ENCODE data around the gene AGAP1. TPM values are rescaled to one million over a fixed set of nuclear protein-coding genes. Genes with fewer than 3 reads are reported as not detected.
A peak's percentile ranks its signal among the peaks of the same experiment; 100 is the strongest.
"Not testable (repeated sequence)": the region's sequence is repeated elsewhere in the genome, so short reads cannot be mapped to it uniquely, and the experiment has no call there.

AGAP1 gene
- total RNA-seq, 1 donor from 2014 or later: 54.7 TPM

GRCh38 chr2:235756491-235756890 lies 262.6 kb downstream of the AGAP1 start:
- Mint-ChIP-seq H3K36me3 (ENCODE audit: low read depth) (no peaks in the 10 kb centered on the region), H3K4me3 (no peak overlapping the region), H3K9me3 (no peaks in the 10 kb centered on the region), H3K27me3 (ENCODE audit: low read depth) (no peaks in the 10 kb centered on the region), H3K27ac (ENCODE audit: unreplicated experiment) (peak overlapping the region; percentile 93), H3K4me1 (peaks cover 26% of the 10 kb centered on the region)
- DNase-seq (ENCODE audit: low read depth, low spot score): no peak
- no peak for TF ChIP-seq CTCF (conservative IDR thresholded peaks at IDR 0.05)

GRCh38 chr2:235757212-235757611 lies 263.4 kb downstream of the AGAP1 start:
- Mint-ChIP-seq H3K36me3 (ENCODE audit: low read depth) (peaks cover 2% of the 10 kb centered on the region), H3K4me1 (peaks cover 26% of the 10 kb centered on the region), H3K4me3 (no peak overlapping the region), H3K9me3 (no peaks in the 10 kb centered on the region), H3K27ac (ENCODE audit: unreplicated experiment) (no peak overlapping the region), H3K27me3 (ENCODE audit: low read depth) (no peaks in the 10 kb centered on the region)
- TF ChIP-seq CTCF (conservative IDR thresholded peaks at IDR 0.05): no peak
- DNase-seq (ENCODE audit: low read depth, low spot score): no peak

GRCh38 chr2:235757640-235758039 lies 263.8 kb downstream of the AGAP1 start:
- no peaks in the 10 kb centered on the region for H3K9me3 Mint-ChIP-seq
- no peak for DNase-seq (ENCODE audit: low read depth, low spot score)
- H3K4me3 Mint-ChIP-seq: no peak overlapping the region
- no peak overlapping the region for H3K27ac Mint-ChIP-seq (ENCODE audit: unreplicated experiment)
- H3K27me3 Mint-ChIP-seq (ENCODE audit: low read depth): no peaks in the 10 kb centered on the region
- H3K4me1 Mint-ChIP-seq: peaks cover 26% of the 10 kb centered on the region
- H3K36me3 Mint-ChIP-seq (ENCODE audit: low read depth): peaks cover 2% of the 10 kb centered on the region
- no peak for TF ChIP-seq CTCF (conservative IDR thresholded peaks at IDR 0.05)

DNA sequence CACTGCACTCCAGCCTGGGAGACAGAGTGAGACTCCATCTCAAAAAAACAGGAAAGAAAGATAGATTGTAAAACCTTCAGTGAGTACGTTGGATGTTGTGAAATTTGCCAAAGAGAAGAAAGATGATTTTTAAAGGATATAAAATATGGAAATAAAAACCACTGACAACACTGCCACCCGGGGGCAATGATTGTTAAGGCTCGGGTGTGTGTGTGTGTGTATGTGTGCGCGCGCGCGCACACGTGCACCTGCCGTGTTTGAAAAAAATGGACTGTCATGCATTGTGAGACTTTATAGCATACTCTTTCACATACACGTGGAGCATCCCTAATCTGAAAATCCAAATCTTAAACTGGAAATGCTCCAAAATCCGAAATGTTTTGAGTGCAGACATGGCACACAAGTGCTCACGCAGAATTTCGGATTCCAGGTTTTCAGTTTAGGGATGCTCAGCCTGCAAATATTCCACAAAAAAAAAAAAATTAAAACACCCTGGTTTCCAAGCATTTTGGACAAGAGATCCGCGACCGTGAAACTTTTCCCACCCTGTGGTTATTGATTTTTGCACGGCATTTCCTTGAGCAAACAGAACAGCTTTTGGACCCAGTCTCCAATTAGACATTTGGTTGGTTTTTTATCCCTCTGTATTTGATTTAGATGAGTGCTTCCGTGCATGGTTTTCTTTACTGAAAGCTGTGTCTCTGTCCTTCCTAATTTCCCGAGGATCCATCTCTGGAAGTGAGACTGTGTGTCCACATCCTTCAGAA lies 269.2 kb downstream of the AGAP1 start:
- no peaks in the 10 kb centered on the region for H3K27me3 Mint-ChIP-seq (ENCODE audit: low read depth)
- peaks cover 4% of the 10 kb centered on the region for H3K36me3 Mint-ChIP-seq (ENCODE audit: low read depth)
- H3K4me3 Mint-ChIP-seq: no peak overlapping the region
- no peak for DNase-seq (ENCODE audit: low read depth, low spot score)
- peak; percentile 19 for TF ChIP-seq CTCF (conservative IDR thresholded peaks at IDR 0.05)
- H3K4me1 Mint-ChIP-seq: peaks cover 5% of the 10 kb centered on the region
- H3K9me3 Mint-ChIP-seq: no peaks in the 10 kb centered on the region
- H3K27ac Mint-ChIP-seq (ENCODE audit: unreplicated experiment): no peak overlapping the region

- no peak for TF ChIP-seq CTCF (conservative IDR thresholded peaks at IDR 0.05)
- H3K4me3 Mint-ChIP-seq: no peak overlapping the region
- peaks cover 4% of the 10 kb centered on the region for H3K4me1 Mint-ChIP-seq
- peaks cover 4% of the 10 kb centered on the region for H3K36me3 Mint-ChIP-seq (ENCODE audit: low read depth)
- no peak overlapping the region for H3K27ac Mint-ChIP-seq (ENCODE audit: unreplicated experiment)
- no peaks in the 10 kb centered on the region for H3K9me3 Mint-ChIP-seq
- H3K27me3 Mint-ChIP-seq (ENCODE audit: low read depth): no peaks in the 10 kb centered on the region
- DNase-seq (ENCODE audit: low read depth, low spot score): no peak
These were observed 270.0 kb downstream of the AGAP1 start for GRCh38 chr2:235763816-235764215.

GRCh38 chr2:235764478-235764877 lies 270.6 kb downstream of the AGAP1 start:
- not testable (repeated sequence) for DNase-seq (ENCODE audit: low read depth, low spot score); H3K36me3 Mint-ChIP-seq (ENCODE audit: low read depth); H3K27me3 Mint-ChIP-seq (ENCODE audit: low read depth); H3K27ac Mint-ChIP-seq (ENCODE audit: unreplicated experiment); H3K9me3 Mint-ChIP-seq; H3K4me1 Mint-ChIP-seq
- peak overlapping the region; percentile 16 for H3K4me3 Mint-ChIP-seq

Measured in neural crest cell (in vitro differentiated cells).